ENCODE measurements around the gene SLC2A5.

SLC2A5 gene

DNA sequence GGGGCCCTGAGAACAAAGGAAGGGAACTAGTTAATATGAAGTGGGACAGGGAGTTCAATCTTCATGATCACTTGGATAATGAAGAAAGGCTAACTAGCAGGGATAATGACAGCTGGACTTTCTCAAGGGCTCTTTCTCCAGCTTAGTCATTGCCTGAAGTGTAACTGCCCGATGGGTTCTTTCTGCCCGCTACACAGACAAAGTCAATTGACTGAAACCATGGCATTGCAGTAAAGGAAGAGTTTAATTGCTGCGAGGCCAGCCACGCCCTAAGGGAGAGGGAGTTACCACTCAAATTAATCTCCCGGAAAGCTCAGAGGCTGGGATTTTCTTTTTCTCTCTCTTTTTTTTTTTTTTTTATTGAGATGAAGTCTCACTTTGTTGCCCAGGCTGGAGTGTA is 16.6 kb upstream of the SLC2A5 start:
- peaks cover 4% of the 10 kb centered on the region for H3K27me3 ChIP-seq (ENCODE audit: insufficient read depth, low read length, poor library complexity)
- H2AFZ ChIP-seq (ENCODE audit: low read depth, low read length) = no peak overlapping the region
- DNase-seq (no peak), ATAC-seq (ENCODE audit: insufficient read depth, low read depth) (no peak)
- no peak overlapping the region for H3K4me3 ChIP-seq (ENCODE audit: low read depth in 1 of 2, low read length in 2 of 2)
- no peak overlapping the region for H3K9ac ChIP-seq (ENCODE audit: low read depth, low read length)
- no peaks in the 10 kb centered on the region for H4K20me1 ChIP-seq (ENCODE audit: insufficient read depth, low read length)
- no peaks in the 10 kb centered on the region for H3K36me3 ChIP-seq (ENCODE audit: insufficient read depth, low read length)
- no peaks in the 10 kb centered on the region for H3K9me3 ChIP-seq (ENCODE audit: insufficient read depth, low read length, severe bottlenecking)
- no peaks in the 10 kb centered on the region for H3K79me2 ChIP-seq (ENCODE audit: insufficient read depth, low read length)
- 0 out of 2 replicates have a peak, but pooled peaks cover 5% of the 10 kb centered on the region for H3K4me1 ChIP-seq (ENCODE audit: insufficient read depth, low read length)
- TF ChIP-seq, protein P1, sequence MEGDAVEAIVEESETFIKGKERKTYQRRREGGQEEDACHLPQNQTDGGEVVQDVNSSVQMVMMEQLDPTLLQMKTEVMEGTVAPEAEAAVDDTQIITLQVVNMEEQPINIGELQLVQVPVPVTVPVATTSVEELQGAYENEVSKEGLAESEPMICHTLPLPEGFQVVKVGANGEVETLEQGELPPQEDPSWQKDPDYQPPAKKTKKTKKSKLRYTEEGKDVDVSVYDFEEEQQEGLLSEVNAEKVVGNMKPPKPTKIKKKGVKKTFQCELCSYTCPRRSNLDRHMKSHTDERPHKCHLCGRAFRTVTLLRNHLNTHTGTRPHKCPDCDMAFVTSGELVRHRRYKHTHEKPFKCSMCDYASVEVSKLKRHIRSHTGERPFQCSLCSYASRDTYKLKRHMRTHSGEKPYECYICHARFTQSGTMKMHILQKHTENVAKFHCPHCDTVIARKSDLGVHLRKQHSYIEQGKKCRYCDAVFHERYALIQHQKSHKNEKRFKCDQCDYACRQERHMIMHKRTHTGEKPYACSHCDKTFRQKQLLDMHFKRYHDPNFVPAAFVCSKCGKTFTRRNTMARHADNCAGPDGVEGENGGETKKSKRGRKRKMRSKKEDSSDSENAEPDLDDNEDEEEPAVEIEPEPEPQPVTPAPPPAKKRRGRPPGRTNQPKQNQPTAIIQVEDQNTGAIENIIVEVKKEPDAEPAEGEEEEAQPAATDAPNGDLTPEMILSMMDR (IDR thresholded peaks at IDR 0.05; ENCODE audit: borderline replicate concordance, extremely low read depth, low read length, poor library complexity, severe bottlenecking) = no peak
- no peak for TF ChIP-seq EZH2 (IDR thresholded peaks at IDR 0.05; ENCODE audit: borderline replicate concordance, low read depth, low read length, severe bottlenecking)
- H3K27ac ChIP-seq (ENCODE audit: low read length) = no peak overlapping the region
- no peak overlapping the region for H3K4me2 ChIP-seq (ENCODE audit: insufficient read depth, low read length)

GRCh38 chr1:9085306-9085940 is 16.0 kb upstream of the SLC2A5 start:
- no peak overlapping the region for H2AFZ ChIP-seq (ENCODE audit: low read depth, low read length)
- no peaks in the 10 kb centered on the region for H4K20me1 ChIP-seq (ENCODE audit: insufficient read depth, low read length)
- H3K4me1 ChIP-seq (ENCODE audit: insufficient read depth, low read length) = 0 out of 2 replicates have a peak, but pooled peaks cover 5% of the 10 kb centered on the region
- DNase-seq (no peak), ATAC-seq (ENCODE audit: insufficient read depth, low read depth) (no peak)
- no peaks in the 10 kb centered on the region for H3K9me3 ChIP-seq (ENCODE audit: insufficient read depth, low read length, severe bottlenecking)
- H3K27me3 ChIP-seq (ENCODE audit: insufficient read depth, low read length, poor library complexity) = peaks cover 4% of the 10 kb centered on the region
- no peaks in the 10 kb centered on the region for H3K36me3 ChIP-seq (ENCODE audit: insufficient read depth, low read length)
- no peak overlapping the region for H3K4me3 ChIP-seq (ENCODE audit: low read depth in 1 of 2, low read length in 2 of 2)
- no peak for TF ChIP-seq EZH2 (IDR thresholded peaks at IDR 0.05; ENCODE audit: borderline replicate concordance, low read depth, low read length, severe bottlenecking)
- TF ChIP-seq, protein P1 (IDR thresholded peaks at IDR 0.05; ENCODE audit: borderline replicate concordance, extremely low read depth, low read length, poor library complexity, severe bottlenecking) = no peak
- H3K9ac ChIP-seq (ENCODE audit: low read depth, low read length) = no peak overlapping the region
- no peak overlapping the region for H3K27ac ChIP-seq (ENCODE audit: low read length)
- H3K79me2 ChIP-seq (ENCODE audit: insufficient read depth, low read length) = no peaks in the 10 kb centered on the region
- no peak overlapping the region for H3K4me2 ChIP-seq (ENCODE audit: insufficient read depth, low read length)

GRCh38 chr1:9084906-9085305 is 15.5 kb upstream of the SLC2A5 start:
- DNase-seq (no peak), ATAC-seq (ENCODE audit: insufficient read depth, low read depth) (no peak)
- H3K79me2 ChIP-seq (ENCODE audit: insufficient read depth, low read length) = no peaks in the 10 kb centered on the region
- no peaks in the 10 kb centered on the region for H4K20me1 ChIP-seq (ENCODE audit: insufficient read depth, low read length)
- no peak overlapping the region for H3K27ac ChIP-seq (ENCODE audit: low read length)
- no peak overlapping the region for H3K9ac ChIP-seq (ENCODE audit: low read depth, low read length)
- H3K9me3 ChIP-seq (ENCODE audit: insufficient read depth, low read length, severe bottlenecking) = no peaks in the 10 kb centered on the region
- H3K4me2 ChIP-seq (ENCODE audit: insufficient read depth, low read length) = no peak overlapping the region
- TF ChIP-seq, protein P1 (IDR thresholded peaks at IDR 0.05; ENCODE audit: borderline replicate concordance, extremely low read depth, low read length, poor library complexity, severe bottlenecking) = no peak
- TF ChIP-seq EZH2 (IDR thresholded peaks at IDR 0.05; ENCODE audit: borderline replicate concordance, low read depth, low read length, severe bottlenecking) = no peak
- 0 out of 2 replicates have a peak, but pooled peaks cover 5% of the 10 kb centered on the region for H3K4me1 ChIP-seq (ENCODE audit: insufficient read depth, low read length)
- H3K27me3 ChIP-seq (ENCODE audit: insufficient read depth, low read length, poor library complexity) = peaks cover 4% of the 10 kb centered on the region
- H2AFZ ChIP-seq (ENCODE audit: low read depth, low read length) = no peak overlapping the region
- H3K36me3 ChIP-seq (ENCODE audit: insufficient read depth, low read length) = no peaks in the 10 kb centered on the region
- H3K4me3 ChIP-seq (ENCODE audit: low read depth in 1 of 2, low read length in 2 of 2) = no peak overlapping the region
